PC-9 (cell line): ENCODE measurements around the gene SAMD14.

ENCODE experiments used
- CTCF ChIP-seq: fragments of 200-600 bp; sonication (generic); conservative IDR thresholded peaks from 2 replicates; pipeline ENCODE4 v1.6.1; 2017; ENCODE audit warnings: mixed run types, antibody characterized with exemption, mild to moderate bottlenecking, moderate library complexity
- EZH2 ChIP-seq: fragments of 200-600 bp; sonication (generic); IDR thresholded peaks from 2 replicates; pipeline ENCODE4 v1.8.0; 2017; ENCODE audit warnings: antibody characterized with exemption, low read depth

- TF ChIP-seq CTCF = no peak
- TF ChIP-seq EZH2 = no peak
These were observed 35.5 kb upstream of the SAMD14 start for GRCh38 chr17:50165466-50165865.
